Measurements from ENCODE around the gene PAWR.
"Not testable (repeated sequence)": the region's sequence is repeated elsewhere in the genome, so short reads cannot be mapped to it uniquely, and the experiment has no call there.

Gene PAWR

GRCh38 chr12:79685068-79685467 is 5.7 kb downstream of the PAWR start:
- DNase-seq = no peak

- not testable (repeated sequence) for DNase-seq
Observed at GRCh38 chr12:79684338-79684737, 6.4 kb downstream of the PAWR start.

GRCh38 chr12:79682593-79682992 is 8.2 kb downstream of the PAWR start:
- DNase-seq = no peak

- DNase-seq = no peak
Observed at GRCh38 chr12:79681008-79681590, 9.7 kb downstream of the PAWR start.

- DNase-seq = no peak
Observed at GRCh38 chr12:79680051-79680450, 10.7 kb downstream of the PAWR start.

- no peak for DNase-seq
Observed at GRCh38 chr12:79678306-79678705, 12.5 kb downstream of the PAWR start.

- no peak for DNase-seq
Observed at GRCh38 chr12:79677672-79678071, 13.1 kb downstream of the PAWR start.

GRCh38 chr12:79676579-79676978 is 14.2 kb downstream of the PAWR start:
- DNase-seq = no peak

- DNase-seq = no peak
Observed at GRCh38 chr12:79674629-79675028, 16.1 kb downstream of the PAWR start.

- DNase-seq = peak; percentile 8
Observed at GRCh38 chr12:79673354-79673753, 17.4 kb downstream of the PAWR start.

- no peak for DNase-seq
Observed at GRCh38 chr12:79668113-79668512, 22.7 kb downstream of the PAWR start.

GRCh38 chr12:79665212-79665887 is 25.4 kb downstream of the PAWR start:
- no peak for DNase-seq

- DNase-seq = no peak
Observed at GRCh38 chr12:79664518-79664917, 26.2 kb downstream of the PAWR start.

GRCh38 chr12:79662046-79662811 is 28.5 kb downstream of the PAWR start:
- no peak for DNase-seq

- DNase-seq = no peak
Observed at GRCh38 chr12:79661629-79662028, 29.1 kb downstream of the PAWR start.

GRCh38 chr12:79659961-79660431 is 30.8 kb downstream of the PAWR start:
- no peak for DNase-seq

- DNase-seq = no peak
Observed at GRCh38 chr12:79658221-79658620, 32.5 kb downstream of the PAWR start.

GRCh38 chr12:79657136-79657535 is 33.6 kb downstream of the PAWR start:
- DNase-seq = no peak

- no peak for DNase-seq
Observed at GRCh38 chr12:79655036-79655435, 35.7 kb downstream of the PAWR start.

- no peak for DNase-seq
Observed at GRCh38 chr12:79652521-79652920, 38.2 kb downstream of the PAWR start.

- DNase-seq = no peak
Observed at GRCh38 chr12:79650440-79650839, 40.3 kb downstream of the PAWR start.

GRCh38 chr12:79648881-79649280 is 41.9 kb downstream of the PAWR start:
- no peak for DNase-seq

GRCh38 chr12:79646843-79647242 is 43.9 kb downstream of the PAWR start:
- DNase-seq = not testable (repeated sequence)

- DNase-seq = no peak
Observed at GRCh38 chr12:79645235-79645630, 45.5 kb downstream of the PAWR start.
